Vagina (tissue), 2 donors: Measurements from ENCODE around the gene AGTPBP1.

ENCODE experiments used
- CTCF ChIP-seq, 3 experiments: fragments of 450-650 bp in 2 of 3; fragments of 200-600 bp in 1 of 3; sonication (generic) in 1 of 3; IDR thresholded peaks; one replicate each; pipeline ENCODE4 v1.5.1; 2017 to 2019; ENCODE audit warnings: antibody characterized with exemption in 3 of 3, mild to moderate bottlenecking in 2 of 3, moderate library complexity in 2 of 3
- POLR2A ChIP-seq, 2 donors: fragments of 450-650 bp; IDR thresholded peaks; one replicate each; pipeline ENCODE4 v1.6.1; 2017; ENCODE audit warnings: antibody characterized with exemption in 2 of 2, mild to moderate bottlenecking in 2 of 2, moderate library complexity in 2 of 2

- no peak for TF ChIP-seq CTCF (IDR thresholded peaks at IDR 0.05)
- no peak for TF ChIP-seq POLR2A (IDR thresholded peaks at IDR 0.05)
These were observed 142.1 kb downstream of the AGTPBP1 start for GRCh38 chr9:85599540-85600105.
